Testis (tissue), 3 donors: ENCODE results near the gene ATP5PB. TPM values are rescaled to one million over a fixed set of nuclear protein-coding genes. Genes with fewer than 3 reads are reported as not detected.
A peak's percentile ranks its signal among the peaks of the same experiment; 100 is the strongest.

Experiments
- DNase-seq: peaks from one replicate; pipeline ENCODE4 v3.0.0-alpha.2; 2019
- H3K27ac ChIP-seq, 2 donors: fragments of 200-600 bp; sonication (generic); one replicate each; pipeline ENCODE4 v1.5.1; 2019
- H3K27me3 ChIP-seq: fragments of 200-600 bp; sonication (generic); one replicate; pipeline ENCODE4 v1.5.1; 2019
- H3K36me3 ChIP-seq: fragments of 200-600 bp; sonication (generic); one replicate; pipeline ENCODE4 v1.5.1; 2017; ENCODE audit warnings: low read depth; ENCODE audit errors: missing control alignments
- H3K4me1 ChIP-seq: fragments of 200-600 bp; sonication (generic); one replicate; pipeline ENCODE4 v1.5.1; 2019
- H3K4me3 ChIP-seq, 2 donors: fragments of 200-600 bp; sonication (generic); one replicate each; pipeline ENCODE4 v1.5.1; 2017 to 2019
- H3K9me3 ChIP-seq: fragments of 200-600 bp; sonication (generic); one replicate; pipeline ENCODE4 v1.5.1; 2017
- POLR2A ChIP-seq: fragments of 450-650 bp; IDR thresholded peaks from one replicate; pipeline ENCODE4 v1.6.1; 2017; ENCODE audit warnings: antibody characterized with exemption, mild to moderate bottlenecking, moderate library complexity
- WGBS, 2 donors: methylation state at CpG; one replicate each; pipeline ENCODE4 v1.1.5; 2018; 5-methylcytosine and 5-hydroxymethylcytosine counted together
- intact Hi-C: fragments of 100-400 bp; cut with DNase I; formaldehyde crosslinking; loops from one replicate; pipeline ENCODE4 v1.15.1; 2023; ENCODE audit warnings: low total_unique reads
- polyA plus RNA-seq: library from polyadenylated mRNA; stranded (reverse); fragments of 350-450 nt; fragmentation: Illumina TruSeq; extraction: RNeasy Lipid Tissue Mini Kit (QIAGEN cat#74804); gene quantifications from one replicate; pipeline ENCODE4 v1.2.3, GENCODE V29; 2014; ENCODE audit warnings: low read depth, low replicate concordance; ENCODE audit not compliant: insufficient read depth
- total RNA-seq, 2 donors: library from RNA; depleted of rRNA; stranded (reverse); fragments of >200 nt; gene quantifications; one replicate each; pipeline ENCODE4 v1.2.3, GENCODE V29; 2016
- TF ChIP-seq, protein P1 (sequence below), 3 experiments: fragments of 450-650 bp in 2 of 3; fragments of 200-600 bp in 1 of 3; sonication (generic) in 1 of 3; IDR thresholded peaks; one replicate each; pipeline ENCODE4 v1.5.1; 2016 to 2019; ENCODE audit warnings: antibody characterized with exemption in 3 of 3, mild to moderate bottlenecking in 2 of 3, moderate library complexity in 1 of 3

ATP5PB gene
- total and polyA plus RNA-seq, 3 donors from 2014 or later = 183 to 419 (median 188) TPM

DNA sequence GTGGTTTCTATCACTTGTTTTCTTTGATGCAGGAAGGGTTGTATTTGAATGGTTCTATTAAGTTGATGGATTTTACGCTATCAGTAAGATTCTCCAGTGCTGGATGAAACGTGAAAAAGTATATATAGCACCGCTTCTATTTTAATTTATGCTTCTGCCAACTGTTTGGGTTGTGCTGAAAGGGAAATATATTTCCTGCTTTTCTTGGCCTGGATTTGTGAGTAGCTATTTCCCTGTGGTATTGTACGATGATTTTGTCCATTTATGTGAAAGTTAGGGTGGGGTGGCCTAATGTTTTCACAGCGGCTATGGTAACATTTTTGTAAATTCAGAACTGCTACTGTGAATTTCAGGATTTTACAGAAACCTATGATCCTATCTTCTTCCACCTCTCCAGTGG is 24.8 kb downstream of the ATP5PB start:
- H3K36me3 ChIP-seq = no peaks in the 10 kb centered on the region
- H3K4me3 ChIP-seq = no peak overlapping the region
- TF ChIP-seq, protein P1, sequence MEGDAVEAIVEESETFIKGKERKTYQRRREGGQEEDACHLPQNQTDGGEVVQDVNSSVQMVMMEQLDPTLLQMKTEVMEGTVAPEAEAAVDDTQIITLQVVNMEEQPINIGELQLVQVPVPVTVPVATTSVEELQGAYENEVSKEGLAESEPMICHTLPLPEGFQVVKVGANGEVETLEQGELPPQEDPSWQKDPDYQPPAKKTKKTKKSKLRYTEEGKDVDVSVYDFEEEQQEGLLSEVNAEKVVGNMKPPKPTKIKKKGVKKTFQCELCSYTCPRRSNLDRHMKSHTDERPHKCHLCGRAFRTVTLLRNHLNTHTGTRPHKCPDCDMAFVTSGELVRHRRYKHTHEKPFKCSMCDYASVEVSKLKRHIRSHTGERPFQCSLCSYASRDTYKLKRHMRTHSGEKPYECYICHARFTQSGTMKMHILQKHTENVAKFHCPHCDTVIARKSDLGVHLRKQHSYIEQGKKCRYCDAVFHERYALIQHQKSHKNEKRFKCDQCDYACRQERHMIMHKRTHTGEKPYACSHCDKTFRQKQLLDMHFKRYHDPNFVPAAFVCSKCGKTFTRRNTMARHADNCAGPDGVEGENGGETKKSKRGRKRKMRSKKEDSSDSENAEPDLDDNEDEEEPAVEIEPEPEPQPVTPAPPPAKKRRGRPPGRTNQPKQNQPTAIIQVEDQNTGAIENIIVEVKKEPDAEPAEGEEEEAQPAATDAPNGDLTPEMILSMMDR (IDR thresholded peaks at IDR 0.05) = no peak
- no peak for TF ChIP-seq POLR2A
- intact Hi-C loops = no loop called here
- H3K27me3 ChIP-seq = no peaks in the 10 kb centered on the region
- H3K27ac ChIP-seq = peak overlapping the region in 1 of 2 donors; percentile 54
- H3K4me1 ChIP-seq = peaks cover 7% of the 10 kb centered on the region
- no peaks in the 10 kb centered on the region for H3K9me3 ChIP-seq
- no peak for DNase-seq
- WGBS, 2 donors = 64 to 67% methylated on average over 5 of the region's 5 CpGs

DNA sequence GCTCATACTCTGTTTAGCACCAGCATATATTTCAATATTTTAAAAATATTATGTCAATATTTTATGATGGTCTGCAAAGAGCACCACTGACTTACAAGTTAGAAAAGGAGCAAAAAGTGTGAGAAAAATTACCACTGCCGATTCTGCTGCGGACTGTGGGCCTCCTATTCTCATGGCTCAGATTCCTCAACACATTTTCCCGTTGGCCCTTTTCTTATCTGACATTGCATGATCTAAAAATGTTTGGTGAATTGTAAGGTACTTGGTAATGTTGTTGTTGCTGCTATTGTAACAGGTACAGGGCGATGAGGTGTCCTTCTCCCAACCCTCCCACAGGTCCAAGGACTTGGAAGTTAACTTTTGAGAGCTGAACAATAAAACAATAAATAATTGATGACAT is 25.3 kb downstream of the ATP5PB start:
- WGBS, 2 donors = 64 to 80% methylated on average over 4 of the region's 4 CpGs
- TF ChIP-seq, protein P1 (IDR thresholded peaks at IDR 0.05) = no peak
- no peak for TF ChIP-seq POLR2A
- Histone ChIP-seq H3K4me3 (no peak overlapping the region), H3K9me3 (no peaks in the 10 kb centered on the region), H3K4me1 (peaks cover 7% of the 10 kb centered on the region), H3K27ac (peak overlapping the region in 1 of 2 donors; percentile 54), H3K36me3 (no peaks in the 10 kb centered on the region), H3K27me3 (no peaks in the 10 kb centered on the region)
- no peak for DNase-seq
- intact Hi-C loops = no loop called here

DNA sequence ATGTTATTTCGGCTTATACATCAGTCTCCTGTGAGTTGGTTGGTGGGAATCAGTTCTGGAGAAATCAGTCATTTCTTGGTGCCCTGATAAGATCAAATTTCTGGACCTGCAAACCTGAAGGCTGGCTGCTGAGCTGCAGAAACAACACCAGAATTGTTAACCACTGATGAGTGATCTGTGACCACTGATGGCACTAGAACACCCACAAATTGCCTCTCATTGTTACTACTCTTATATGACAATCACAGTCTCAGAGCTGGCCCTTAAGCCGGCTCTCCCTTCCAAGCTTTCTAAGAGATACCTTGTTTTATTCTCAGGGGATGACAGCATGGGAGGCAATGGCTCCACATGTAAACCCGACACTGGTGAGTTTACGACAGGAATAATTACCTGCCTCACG is 26.4 kb downstream of the ATP5PB start:
- no peak for DNase-seq
- Histone ChIP-seq H3K4me1 (peaks cover 7% of the 10 kb centered on the region), H3K27me3 (no peaks in the 10 kb centered on the region), H3K27ac (no peak overlapping the region), H3K4me3 (no peak overlapping the region), H3K36me3 (no peaks in the 10 kb centered on the region), H3K9me3 (no peaks in the 10 kb centered on the region)
- intact Hi-C loops = no loop called here
- TF ChIP-seq, protein P1 (IDR thresholded peaks at IDR 0.05) = no peak
- TF ChIP-seq POLR2A = no peak
- WGBS, 2 donors = 84 to 91% methylated on average over 5 of the region's 5 CpGs

GRCh38 chr1:111476214-111476613 is 26.9 kb downstream of the ATP5PB start:
- no peak overlapping the region for H3K4me3 ChIP-seq
- H3K4me1 ChIP-seq = peaks cover 7% of the 10 kb centered on the region
- no peak for DNase-seq
- intact Hi-C loops = no loop called here
- no peaks in the 10 kb centered on the region for H3K9me3 ChIP-seq
- H3K36me3 ChIP-seq = no peaks in the 10 kb centered on the region
- H3K27ac ChIP-seq = peak overlapping the region in 1 of 2 donors; percentile 25
- no peaks in the 10 kb centered on the region for H3K27me3 ChIP-seq
- TF ChIP-seq, protein P1 (IDR thresholded peaks at IDR 0.05) = no peak
- TF ChIP-seq POLR2A = no peak

DNA sequence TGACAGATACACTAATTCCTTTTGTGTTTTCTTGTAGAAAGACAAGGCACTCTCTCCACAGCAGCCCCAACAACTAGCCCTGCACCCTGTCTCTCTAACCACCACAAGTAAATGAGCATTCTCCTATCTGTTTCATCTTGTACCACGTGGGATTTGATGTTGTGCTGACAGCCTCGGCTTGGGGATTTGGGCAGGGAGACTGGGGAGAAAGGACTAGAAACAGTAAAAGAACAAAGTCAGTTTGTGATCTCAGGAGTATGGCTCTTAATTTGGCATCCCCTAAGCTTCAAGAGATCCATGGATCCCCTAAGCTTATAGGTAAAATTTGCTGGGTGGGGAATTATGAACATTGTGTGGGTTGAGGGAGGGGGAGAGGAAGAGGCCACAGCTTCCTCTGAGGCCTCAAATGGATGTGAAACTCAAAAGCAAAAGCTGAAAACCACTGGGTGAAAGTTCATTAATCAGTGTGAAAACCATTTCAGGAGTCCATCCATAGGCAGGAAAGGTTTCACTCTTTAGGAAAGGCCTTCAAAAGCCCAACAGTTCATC is 27.6 kb downstream of the ATP5PB start:
- no peak overlapping the region for H3K4me3 ChIP-seq
- WGBS, 2 donors = 57% methylated on average over 2 of the region's 2 CpGs
- H3K4me1 ChIP-seq = peaks cover 12% of the 10 kb centered on the region
- TF ChIP-seq POLR2A = no peak
- TF ChIP-seq, protein P1 (IDR thresholded peaks at IDR 0.05) = no peak
- no peaks in the 10 kb centered on the region for H3K36me3 ChIP-seq
- peak overlapping the region in 1 of 2 donors; percentile 25 for H3K27ac ChIP-seq
- H3K27me3 ChIP-seq = no peaks in the 10 kb centered on the region
- no peaks in the 10 kb centered on the region for H3K9me3 ChIP-seq
- DNase-seq = no peak
- intact Hi-C loops = no loop called here
